Gastrocnemius medialis (tissue), 4 donors: ENCODE data around the gene SIGLECL1. TPM values are rescaled to one million over a fixed set of nuclear protein-coding genes. Genes with fewer than 3 reads are reported as not detected.

Experiments
- ATAC-seq, 2 donors: fragments of 150-250 bp; one replicate each; pipeline ENCODE4 v1.9.1; 2016
- DNase-seq, 2 donors: peaks; one replicate each; pipeline ENCODE4 v3.0.0-alpha.2; 2019
- H3K27ac ChIP-seq, 4 donors: fragments of 200-600 bp; sonication (generic); 1 replicate in 1 of 4; 2 replicates in 3 of 4; pipeline ENCODE4 v1.5.1; 2016 to 2018; ENCODE audit warnings: mild to moderate bottlenecking in 2 of 4, moderate library complexity in 1 of 4
- H3K27me3 ChIP-seq, 3 donors: fragments of 200-600 bp; sonication (generic) in 2 of 3; 1 replicate in 1 of 3; 2 replicates in 2 of 3; pipeline versions ENCODE4 v1.5.1 to v1.6.0; 2016 to 2019; ENCODE audit warnings: mild to moderate bottlenecking in 1 of 3, moderate library complexity in 1 of 3
- H3K36me3 ChIP-seq, 2 donors: fragments of 200-600 bp; sonication (generic) in 1 of 2; one replicate each; pipeline ENCODE4 v1.5.1; 2017 to 2018
- H3K4me1 ChIP-seq, 2 donors: fragments of 200-600 bp; sonication (generic) in 1 of 2; one replicate each; pipeline ENCODE4 v1.5.1; 2016 to 2017; ENCODE audit warnings: mild to moderate bottlenecking in 2 of 2
- H3K4me3 ChIP-seq, 4 donors: fragments of 200-600 bp; sonication (generic) in 3 of 4; 1 replicate in 1 of 4; 2 replicates in 3 of 4; pipeline ENCODE4 v1.5.1; 2016 to 2019; ENCODE audit warnings: mild to moderate bottlenecking in 2 of 4
- H3K9me3 ChIP-seq, 3 donors: fragments of 200-600 bp; sonication (generic) in 2 of 3; 1 replicate in 1 of 3; 2 replicates in 2 of 3; pipeline ENCODE4 v1.5.1; 2016 to 2019
- POLR2A ChIP-seq, 2 donors: fragments of 450-650 bp; IDR thresholded peaks; one replicate each; pipeline ENCODE4 v1.6.1; 2017; ENCODE audit warnings: antibody characterized with exemption in 2 of 2, mild to moderate bottlenecking in 2 of 2, moderate library complexity in 2 of 2
- in situ Hi-C, 4 donors: fragments of 200-750 bp; cut with MboI; loops; one replicate each; pipeline versions ENCODE4 v1.15.0 to v1.8.0; 2017; ENCODE audit warnings: low sequenced_read_pairs in 4 of 4
- intact Hi-C: fragments of 100-400 bp; cut with DNase I; formaldehyde crosslinking; loops from one replicate; pipeline ENCODE4 v1.15.1; 2023; ENCODE audit warnings: low total_unique reads
- total RNA-seq, 4 donors: library from RNA; depleted of rRNA; stranded (reverse); fragments of >200 nt; gene quantifications; one replicate each; pipeline versions ENCODE4 v1.1.0 to v1.2.3, GENCODE V29; 2016
- TF ChIP-seq, protein P1 (sequence below), 5 experiments: fragments of 450-650 bp in 3 of 5; fragments of 200-600 bp in 2 of 5; sonication (generic) in 2 of 5; IDR thresholded peaks in 4 of 5; conservative IDR thresholded peaks in 1 of 5; 1 replicate in 4 of 5; 2 replicates in 1 of 5; pipeline ENCODE4 v1.5.1; 2016 to 2019; ENCODE audit warnings: antibody characterized with exemption in 5 of 5, mild to moderate bottlenecking in 3 of 5, moderate library complexity in 3 of 5

The SIGLECL1 gene
- total RNA-seq, 4 donors from 2014 or later: not detected

- in situ Hi-C loops: no loop called here
- H3K27me3 ChIP-seq: no peaks in the 10 kb centered on the region
Measured at GRCh38 chr19:51277112-51277511, 26.2 kb downstream of the SIGLECL1 start.

GRCh38 chr19:51282335-51282734 is 31.5 kb downstream of the SIGLECL1 start:
- no peak for ATAC-seq
- in situ Hi-C loops: no loop called here
- H3K27me3 ChIP-seq: no peaks in the 10 kb centered on the region

More at GRCh38 chr19:51277112-51277511, 26.2 kb downstream of the SIGLECL1 start:
- TF ChIP-seq, protein P1, sequence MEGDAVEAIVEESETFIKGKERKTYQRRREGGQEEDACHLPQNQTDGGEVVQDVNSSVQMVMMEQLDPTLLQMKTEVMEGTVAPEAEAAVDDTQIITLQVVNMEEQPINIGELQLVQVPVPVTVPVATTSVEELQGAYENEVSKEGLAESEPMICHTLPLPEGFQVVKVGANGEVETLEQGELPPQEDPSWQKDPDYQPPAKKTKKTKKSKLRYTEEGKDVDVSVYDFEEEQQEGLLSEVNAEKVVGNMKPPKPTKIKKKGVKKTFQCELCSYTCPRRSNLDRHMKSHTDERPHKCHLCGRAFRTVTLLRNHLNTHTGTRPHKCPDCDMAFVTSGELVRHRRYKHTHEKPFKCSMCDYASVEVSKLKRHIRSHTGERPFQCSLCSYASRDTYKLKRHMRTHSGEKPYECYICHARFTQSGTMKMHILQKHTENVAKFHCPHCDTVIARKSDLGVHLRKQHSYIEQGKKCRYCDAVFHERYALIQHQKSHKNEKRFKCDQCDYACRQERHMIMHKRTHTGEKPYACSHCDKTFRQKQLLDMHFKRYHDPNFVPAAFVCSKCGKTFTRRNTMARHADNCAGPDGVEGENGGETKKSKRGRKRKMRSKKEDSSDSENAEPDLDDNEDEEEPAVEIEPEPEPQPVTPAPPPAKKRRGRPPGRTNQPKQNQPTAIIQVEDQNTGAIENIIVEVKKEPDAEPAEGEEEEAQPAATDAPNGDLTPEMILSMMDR (IDR thresholded peaks at IDR 0.05 in 4 of 5, conservative IDR thresholded peaks at IDR 0.05 in 1 of 5): no peak
- no peak for TF ChIP-seq POLR2A (IDR thresholded peaks at IDR 0.05)
- DNase-seq (no peak), ATAC-seq (no peak)
- Histone ChIP-seq H3K4me3 (no peak overlapping the region), H3K9me3 (no peaks in the 10 kb centered on the region), H3K27ac (no peak overlapping the region), H3K36me3 (no peaks in the 10 kb centered on the region), H3K4me1 (no peaks in the 10 kb centered on the region)
- intact Hi-C loops: no loop called here

DNA sequence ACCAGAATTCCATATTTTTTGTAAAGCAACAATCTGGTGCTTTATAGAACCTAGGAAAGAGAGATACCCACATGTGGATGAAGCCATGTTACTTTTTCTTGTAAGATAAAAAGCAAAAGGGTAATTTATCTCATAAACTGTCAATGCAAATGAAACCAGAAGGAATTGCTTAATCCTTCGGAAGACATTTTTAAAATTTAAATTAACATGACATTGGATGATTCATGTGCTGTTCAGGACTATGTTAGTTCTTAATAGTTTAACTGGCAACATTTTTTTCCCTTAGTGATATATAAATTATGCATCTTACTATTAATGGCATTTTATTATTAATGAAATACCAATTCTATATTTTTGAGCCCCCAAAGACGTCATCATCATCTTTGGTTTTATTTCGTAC is 34.8 kb downstream of the SIGLECL1 start:
- H3K27ac ChIP-seq: no peak overlapping the region
- H3K4me3 ChIP-seq: no peak overlapping the region
- H3K36me3 ChIP-seq: no peaks in the 10 kb centered on the region
- DNase-seq (no peak), ATAC-seq (no peak)
- in situ Hi-C loops (no loop called here), intact Hi-C loops (no loop called here)
- H3K9me3 ChIP-seq: no peaks in the 10 kb centered on the region
- H3K4me1 ChIP-seq: no peaks in the 10 kb centered on the region
- no peak for TF ChIP-seq POLR2A (IDR thresholded peaks at IDR 0.05)
- TF ChIP-seq, protein P1 (IDR thresholded peaks at IDR 0.05 in 4 of 5, conservative IDR thresholded peaks at IDR 0.05 in 1 of 5): no peak
- no peaks in the 10 kb centered on the region for H3K27me3 ChIP-seq

More at GRCh38 chr19:51282335-51282734, 31.5 kb downstream of the SIGLECL1 start:
- no peak for TF ChIP-seq POLR2A (IDR thresholded peaks at IDR 0.05)
- TF ChIP-seq, protein P1 (IDR thresholded peaks at IDR 0.05 in 4 of 5, conservative IDR thresholded peaks at IDR 0.05 in 1 of 5): no peak
- no peak overlapping the region for H3K27ac ChIP-seq
- no peak overlapping the region for H3K4me3 ChIP-seq
- intact Hi-C loops: no loop called here
- no peaks in the 10 kb centered on the region for H3K36me3 ChIP-seq
- no peaks in the 10 kb centered on the region for H3K4me1 ChIP-seq
- H3K9me3 ChIP-seq: no peaks in the 10 kb centered on the region
- no peak for DNase-seq

GRCh38 chr19:51289635-51290034 is 38.8 kb downstream of the SIGLECL1 start:
- H3K36me3 ChIP-seq: no peaks in the 10 kb centered on the region
- intact Hi-C loops (no loop called here), in situ Hi-C loops (no loop called here)
- no peaks in the 10 kb centered on the region for H3K4me1 ChIP-seq
- H3K27me3 ChIP-seq: no peaks in the 10 kb centered on the region
- H3K4me3 ChIP-seq: no peak overlapping the region
- H3K27ac ChIP-seq: no peak overlapping the region
- no peaks in the 10 kb centered on the region for H3K9me3 ChIP-seq
- no peak for TF ChIP-seq POLR2A (IDR thresholded peaks at IDR 0.05)
- TF ChIP-seq, protein P1 (IDR thresholded peaks at IDR 0.05 in 4 of 5, conservative IDR thresholded peaks at IDR 0.05 in 1 of 5): no peak
- DNase-seq: no peak
- ATAC-seq: no peak

DNA sequence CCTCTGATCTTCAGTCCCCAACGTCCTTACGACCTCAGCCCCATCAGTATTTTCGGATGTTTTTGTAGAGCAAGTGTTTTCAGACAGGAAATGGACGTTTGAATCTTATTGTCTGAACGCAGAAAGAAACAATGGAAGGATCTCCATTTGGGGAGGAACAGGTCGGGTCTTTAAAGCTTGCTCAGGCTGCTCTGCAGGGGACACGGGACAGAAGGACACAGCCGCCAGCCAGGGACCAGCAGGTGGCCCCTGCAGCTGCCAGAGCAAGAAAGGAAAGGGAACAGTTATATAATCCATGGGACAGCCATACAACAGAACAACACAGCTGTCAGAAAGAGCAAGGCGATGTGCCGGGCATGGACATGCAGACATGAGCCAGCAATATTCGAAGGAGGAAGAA is 42.1 kb downstream of the SIGLECL1 start:
- DNase-seq (no peak), ATAC-seq (no peak)
- no peaks in the 10 kb centered on the region for H3K4me1 ChIP-seq

More for the DNA sequence above, 42.1 kb downstream of the SIGLECL1 start:
- Histone ChIP-seq H3K27me3 (no peaks in the 10 kb centered on the region), H3K4me3 (no peak overlapping the region), H3K27ac (no peak overlapping the region), H3K9me3 (no peaks in the 10 kb centered on the region), H3K36me3 (no peaks in the 10 kb centered on the region)
- intact Hi-C loops: no loop called here
- in situ Hi-C loops: no loop called here
- no peak for TF ChIP-seq POLR2A (IDR thresholded peaks at IDR 0.05)
- TF ChIP-seq, protein P1 (IDR thresholded peaks at IDR 0.05 in 4 of 5, conservative IDR thresholded peaks at IDR 0.05 in 1 of 5): no peak
